Right lobe of liver (tissue), 6 donors: ENCODE results near the gene KRTAP12-4. TPM values are rescaled to one million over a fixed set of nuclear protein-coding genes. Genes with fewer than 3 reads are reported as not detected.

Experiments
- ATAC-seq, 4 donors: fragments of 200-7000 bp; cut with Tn5 transposase; one replicate each; pipeline ENCODE4 v1.9.1; 2020; ENCODE audit warnings: mild to moderate bottlenecking in 4 of 4, moderate library complexity in 4 of 4
- DNase-seq, 3 donors: peaks; one replicate each; pipeline ENCODE4 v3.0.0-alpha.2; 2020
- H3K27ac ChIP-seq, 3 donors: fragments of 200-600 bp; one replicate each; pipeline ENCODE4 v1.8.0; 2022
- H3K27me3 ChIP-seq, 2 donors: fragments of 200-600 bp; one replicate each; pipeline ENCODE4 v1.8.0; 2022
- H3K36me3 ChIP-seq, 4 donors: fragments of 200-600 bp; sonication (generic) in 1 of 4; one replicate each; pipeline versions ENCODE4 v1.5.1 to v1.8.0; 2017 to 2022; ENCODE audit warnings: control low read depth in 1 of 4
- H3K4me1 ChIP-seq, 4 donors: fragments of 200-600 bp; sonication (generic) in 1 of 4; one replicate each; pipeline versions ENCODE4 v1.5.1 to v1.8.0; 2017 to 2022; ENCODE audit warnings: control low read depth in 1 of 4
- H3K4me3 ChIP-seq, 3 donors: fragments of 200-600 bp; one replicate each; pipeline ENCODE4 v1.8.0; 2022
- H3K9me3 ChIP-seq, 4 donors: fragments of 200-600 bp; sonication (generic) in 1 of 4; one replicate each; pipeline versions ENCODE4 v1.5.1 to v1.8.0; 2017 to 2022; ENCODE audit warnings: control low read depth in 1 of 4
- POLR2A ChIP-seq: fragments of 450-650 bp; IDR thresholded peaks from one replicate; pipeline ENCODE4 v1.6.1; 2017; ENCODE audit warnings: antibody characterized with exemption, mild to moderate bottlenecking
- WGBS: methylation state at CpG from one replicate; pipeline ENCODE4 v1.1.6; 2018; ENCODE audit warnings: low coverage, low lambda C conversion rate; ENCODE audit not compliant: insufficient coverage; ENCODE audit errors: missing lambda C conversion rate; 5-methylcytosine and 5-hydroxymethylcytosine counted together
- intact Hi-C, 2 donors: fragments of 100-400 bp; cut with DNase I; formaldehyde crosslinking; loops; one replicate each; pipeline versions ENCODE4 v1.11.2 to v1.14.1; 2022
- total RNA-seq, 6 experiments: library from RNA; depleted of rRNA in 2 of 6; stranded (reverse); fragments of >200 nt in 2 of 6; fragmentation: NEBNext Ultra II Directional in 3 of 6; extraction: Animal tissue kit (Norgen Biotek cat#: 25700) in 3 of 6; gene quantifications; one replicate each; pipeline versions ENCODE4 v1.1.0 to v1.2.4, GENCODE V29; 2016 to 2023
- TF ChIP-seq, protein P1 (sequence below), 4 donors: fragments of 200-600 bp in 3 of 4; fragments of 450-650 bp in 1 of 4; IDR thresholded peaks; one replicate each; pipeline versions ENCODE4 v1.5.1 to v1.8.0; 2016 to 2022; ENCODE audit warnings: antibody characterized with exemption in 4 of 4, mild to moderate bottlenecking in 2 of 4
- donor health status: DM: no; HTN: yes; CAD: no.
- donor health status: DM: no; HTN: no; CAD: no.
- donor health status: DM: no; HTN: no; CAD: no.
- donor health status: DM: no; HTN: yes; CAD: no.
- donor health status: DM: no; HTN: yes; CAD: no.

Gene KRTAP12-4
- total RNA-seq, 6 experiments from 2014 or later: not detected

DNA sequence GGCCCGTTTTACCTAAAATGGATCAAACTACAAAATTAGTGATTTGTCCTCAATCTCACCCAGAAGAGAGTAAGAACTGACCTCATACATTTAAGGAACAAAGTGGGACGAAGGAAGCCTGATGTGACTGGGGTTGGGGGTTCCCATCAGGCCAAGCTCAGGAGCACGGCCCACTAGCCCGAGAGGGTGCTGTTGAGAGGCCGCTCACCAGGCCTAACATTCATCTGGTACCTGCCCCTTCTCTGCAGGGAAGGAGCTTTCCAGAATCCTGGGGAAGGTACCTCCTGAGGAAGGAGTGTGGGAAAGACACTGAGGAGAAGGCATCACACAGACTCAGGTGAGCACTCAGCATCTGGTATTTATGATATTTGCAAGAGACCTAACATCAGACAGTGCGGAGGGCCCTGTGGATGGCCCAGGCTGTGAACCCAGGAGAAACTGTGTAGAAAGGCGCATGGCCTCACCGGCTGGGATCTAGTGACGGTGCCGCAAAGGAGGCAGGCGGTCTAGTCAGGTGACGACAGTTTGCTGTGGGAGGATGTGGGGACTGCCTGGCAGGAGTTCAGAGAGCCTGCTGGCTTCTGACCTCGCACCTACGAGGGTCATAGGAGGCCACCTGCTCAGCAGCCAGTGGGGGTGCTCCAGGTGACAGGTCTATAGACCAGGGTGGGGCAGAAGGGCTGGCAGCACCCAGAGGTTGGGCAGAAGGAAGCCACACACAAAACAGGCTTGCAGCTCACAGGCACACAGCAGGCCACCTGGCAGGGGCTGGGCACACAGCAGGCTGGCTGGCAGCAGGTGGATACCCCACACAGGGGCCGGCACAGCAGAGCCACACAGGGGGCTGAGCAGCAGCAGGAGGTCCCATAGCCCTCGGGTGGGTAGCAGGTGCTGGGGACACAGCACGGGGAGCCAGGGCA is 543 bp downstream of the KRTAP12-4 start:
- no peaks in the 10 kb centered on the region for H3K27me3 ChIP-seq
- TF ChIP-seq, protein P1, sequence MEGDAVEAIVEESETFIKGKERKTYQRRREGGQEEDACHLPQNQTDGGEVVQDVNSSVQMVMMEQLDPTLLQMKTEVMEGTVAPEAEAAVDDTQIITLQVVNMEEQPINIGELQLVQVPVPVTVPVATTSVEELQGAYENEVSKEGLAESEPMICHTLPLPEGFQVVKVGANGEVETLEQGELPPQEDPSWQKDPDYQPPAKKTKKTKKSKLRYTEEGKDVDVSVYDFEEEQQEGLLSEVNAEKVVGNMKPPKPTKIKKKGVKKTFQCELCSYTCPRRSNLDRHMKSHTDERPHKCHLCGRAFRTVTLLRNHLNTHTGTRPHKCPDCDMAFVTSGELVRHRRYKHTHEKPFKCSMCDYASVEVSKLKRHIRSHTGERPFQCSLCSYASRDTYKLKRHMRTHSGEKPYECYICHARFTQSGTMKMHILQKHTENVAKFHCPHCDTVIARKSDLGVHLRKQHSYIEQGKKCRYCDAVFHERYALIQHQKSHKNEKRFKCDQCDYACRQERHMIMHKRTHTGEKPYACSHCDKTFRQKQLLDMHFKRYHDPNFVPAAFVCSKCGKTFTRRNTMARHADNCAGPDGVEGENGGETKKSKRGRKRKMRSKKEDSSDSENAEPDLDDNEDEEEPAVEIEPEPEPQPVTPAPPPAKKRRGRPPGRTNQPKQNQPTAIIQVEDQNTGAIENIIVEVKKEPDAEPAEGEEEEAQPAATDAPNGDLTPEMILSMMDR (IDR thresholded peaks at IDR 0.05): no peak
- no peak for TF ChIP-seq POLR2A

DNA sequence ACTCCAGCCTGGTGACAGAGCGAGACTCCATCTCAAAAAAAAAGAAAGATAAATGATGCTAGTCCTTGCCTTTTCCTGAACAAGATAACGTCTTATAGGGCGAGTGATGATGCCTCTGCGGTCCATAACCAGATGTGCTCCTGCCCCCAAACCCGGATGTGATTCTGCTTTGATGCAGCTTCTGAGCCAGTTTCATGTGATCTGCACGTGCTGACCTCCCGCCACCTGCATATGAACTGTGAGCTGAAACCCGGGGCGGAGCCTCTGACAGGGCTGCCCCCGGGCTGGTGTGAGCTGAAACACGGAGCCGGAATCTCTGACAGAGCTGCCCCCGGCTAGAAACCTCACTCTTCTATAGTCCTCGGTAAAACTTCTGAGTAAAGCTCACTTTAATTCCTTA is 1.3 kb downstream of the KRTAP12-4 start:
- H3K4me3 ChIP-seq: no peak overlapping the region
- TF ChIP-seq POLR2A: no peak
- TF ChIP-seq, protein P1 (IDR thresholded peaks at IDR 0.05): no peak
- no peaks in the 10 kb centered on the region for H3K36me3 ChIP-seq
- 67% methylated on average over 5 of the region's 14 CpGs for WGBS
- H3K27ac ChIP-seq: no peak overlapping the region
- no peaks in the 10 kb centered on the region for H3K4me1 ChIP-seq
- no peaks in the 10 kb centered on the region for H3K9me3 ChIP-seq
- ATAC-seq (no peak), DNase-seq (no peak)
- intact Hi-C loops: no loop called here
- no peaks in the 10 kb centered on the region for H3K27me3 ChIP-seq

More for the DNA sequence above, 543 bp downstream of the KRTAP12-4 start:
- DNase-seq: no peak
- H3K9me3 ChIP-seq: no peaks in the 10 kb centered on the region
- intact Hi-C loops: no loop called here
- H3K36me3 ChIP-seq: no peaks in the 10 kb centered on the region
- WGBS: 68% methylated on average over 8 of the region's 17 CpGs
- no peaks in the 10 kb centered on the region for H3K4me1 ChIP-seq
- H3K27ac ChIP-seq: no peak overlapping the region
- peak in 2 of 4 donors; percentile 17 to 22 for ATAC-seq
- H3K4me3 ChIP-seq: no peak overlapping the region

DNA sequence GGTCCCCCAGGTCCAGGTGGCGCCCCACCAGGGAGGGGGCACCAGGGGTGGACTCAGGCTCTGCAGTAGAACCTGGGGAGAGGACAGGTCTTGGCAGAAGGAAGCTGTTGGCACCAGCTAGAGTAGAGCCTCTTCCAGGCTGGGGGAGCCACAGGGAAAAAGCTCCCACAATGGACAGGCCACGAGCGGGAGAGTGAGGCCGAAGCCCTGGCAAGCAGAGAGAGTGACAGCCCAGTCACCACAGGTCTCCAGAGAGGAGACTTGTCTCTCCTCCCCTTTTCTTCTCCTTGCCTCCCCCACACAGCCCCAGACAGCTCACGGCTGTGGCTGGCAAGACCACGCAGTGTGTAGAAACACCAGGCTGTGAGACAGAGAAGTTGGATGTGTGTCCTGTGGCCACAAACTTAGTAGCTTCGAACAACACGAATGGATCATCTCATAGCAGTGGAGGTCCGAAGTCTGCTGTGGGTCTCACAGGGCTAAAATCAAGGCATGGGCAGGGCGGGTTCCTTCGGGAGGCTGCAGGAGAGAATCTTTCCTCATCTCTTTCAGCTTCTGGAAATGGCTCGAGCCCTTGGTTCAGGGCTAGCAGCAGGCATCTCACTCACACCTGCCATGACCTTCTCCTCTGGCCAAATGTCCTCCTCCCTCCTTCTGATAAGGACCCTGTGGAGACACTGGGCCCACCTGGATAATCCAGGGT is 3.3 kb downstream of the KRTAP12-4 start:
- ATAC-seq: no peak
- Histone ChIP-seq H3K27me3 (no peaks in the 10 kb centered on the region), H3K4me3 (no peak overlapping the region), H3K9me3 (no peaks in the 10 kb centered on the region), H3K36me3 (no peaks in the 10 kb centered on the region), H3K27ac (no peak overlapping the region), H3K4me1 (no peaks in the 10 kb centered on the region)
- no peak for DNase-seq
- intact Hi-C loops: no loop called here
- 94% methylated on average over 6 of the region's 12 CpGs for WGBS
- TF ChIP-seq, protein P1 (IDR thresholded peaks at IDR 0.05): no peak
- TF ChIP-seq POLR2A: no peak

DNA sequence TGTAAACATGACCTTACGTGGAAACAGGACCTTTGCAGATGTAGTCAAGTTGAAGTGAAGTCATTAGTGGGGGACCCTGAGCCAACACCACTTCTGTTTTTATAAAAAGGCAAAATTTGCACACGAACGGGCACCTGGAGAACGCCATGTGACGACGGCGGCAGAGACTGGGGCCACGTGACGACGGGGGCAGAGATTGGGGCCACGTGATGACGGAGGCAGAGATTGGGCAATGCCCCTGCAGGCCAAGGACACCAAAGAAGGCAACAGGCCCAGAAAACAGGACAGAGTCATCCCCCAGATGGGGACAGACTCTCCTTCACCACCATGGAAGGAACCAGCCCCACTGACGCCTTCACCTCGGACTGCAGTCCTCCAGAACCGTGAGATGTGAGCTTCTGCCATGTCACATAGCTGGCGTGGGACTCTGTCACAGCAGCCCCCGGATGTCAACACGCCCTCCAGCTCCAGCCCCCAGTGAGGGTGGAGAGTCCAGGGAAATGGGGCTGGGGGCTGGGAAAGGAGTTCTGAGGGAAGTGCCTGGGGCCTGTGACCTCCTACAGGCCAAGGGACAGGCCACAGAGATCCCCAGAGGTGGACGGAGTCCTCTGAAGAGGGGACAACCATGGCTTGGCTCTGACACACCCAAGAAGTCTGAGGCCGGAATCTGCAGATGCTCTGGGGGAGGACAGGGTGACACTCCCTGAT is 4.0 kb downstream of the KRTAP12-4 start:
- Histone ChIP-seq H3K36me3 (no peaks in the 10 kb centered on the region), H3K4me1 (no peaks in the 10 kb centered on the region), H3K4me3 (no peak overlapping the region), H3K27me3 (no peaks in the 10 kb centered on the region), H3K27ac (no peak overlapping the region), H3K9me3 (peaks cover 0 to under 1% (median 0%) of the 10 kb centered on the region in 4 donors)
- intact Hi-C loops: no loop called here
- 90% methylated on average over 2 of the region's 20 CpGs for WGBS
- DNase-seq (no peak), ATAC-seq (no peak)
- no peak for TF ChIP-seq POLR2A
- TF ChIP-seq, protein P1 (IDR thresholded peaks at IDR 0.05): no peak
